NCI-H2107 (cell line): ENCODE data around the gene RASSF7.
A peak's percentile ranks its signal among the peaks of the same experiment; 100 is the strongest.

Experiments used
- DNase-seq: peaks from one replicate; lab custom pipeline; 2025; lab: John Stamatoyannopoulos, UW

The RASSF7 gene

GRCh38 chr11:551596-551995, 9.2 kb upstream of the RASSF7 start:
- DNase-seq = no peak

DNA sequence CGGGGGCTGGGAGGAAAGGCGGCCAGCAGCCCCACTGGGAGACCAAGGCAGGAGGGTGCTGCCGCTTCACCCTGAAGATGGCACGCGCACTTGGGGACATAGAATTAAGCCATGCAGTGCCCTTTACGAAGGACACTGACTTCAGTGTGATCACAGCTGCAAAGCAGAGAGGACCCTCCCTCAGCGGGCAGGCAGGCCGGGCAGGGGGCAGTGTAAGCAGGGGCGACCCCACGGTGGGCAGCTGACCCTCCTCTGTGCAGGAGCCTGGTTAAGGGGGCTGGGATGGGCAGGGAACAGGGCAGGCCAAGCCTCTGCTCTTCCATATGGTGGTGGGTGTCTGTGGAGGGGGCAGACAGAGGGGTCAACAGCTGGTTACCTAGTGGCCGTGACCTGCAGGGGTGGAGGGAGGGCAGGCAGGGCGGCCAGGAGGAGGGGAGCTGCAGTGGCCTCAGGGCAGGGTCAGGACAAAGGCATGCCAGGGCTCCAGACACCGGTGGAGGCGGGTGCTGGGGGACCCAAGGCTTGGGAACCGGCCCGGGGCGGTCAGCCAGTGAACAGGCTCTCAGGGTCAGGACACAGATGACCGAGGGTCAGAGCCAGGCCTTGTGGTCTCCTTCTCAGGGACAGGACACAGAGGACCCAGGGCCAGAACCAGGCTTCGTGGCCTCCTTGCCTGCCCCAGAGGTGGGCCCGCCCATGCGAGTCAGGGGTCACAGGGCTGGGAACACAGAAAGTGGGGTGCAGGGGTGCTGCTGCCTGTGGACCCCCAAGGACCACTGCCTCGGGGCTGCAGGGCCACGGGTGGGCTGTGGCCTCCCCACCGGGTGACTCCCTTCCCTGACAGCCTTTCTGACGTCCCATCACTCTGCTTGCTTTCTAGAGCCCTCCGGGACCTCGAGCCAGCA, 7.4 kb upstream of the RASSF7 start:
- DNase-seq = no peak

GRCh38 chr11:553988-554340, 6.8 kb upstream of the RASSF7 start:
- no peak for DNase-seq

- DNase-seq = peak; percentile 84
Measured at GRCh38 chr11:554428-555226, 6.1 kb upstream of the RASSF7 start.

DNA sequence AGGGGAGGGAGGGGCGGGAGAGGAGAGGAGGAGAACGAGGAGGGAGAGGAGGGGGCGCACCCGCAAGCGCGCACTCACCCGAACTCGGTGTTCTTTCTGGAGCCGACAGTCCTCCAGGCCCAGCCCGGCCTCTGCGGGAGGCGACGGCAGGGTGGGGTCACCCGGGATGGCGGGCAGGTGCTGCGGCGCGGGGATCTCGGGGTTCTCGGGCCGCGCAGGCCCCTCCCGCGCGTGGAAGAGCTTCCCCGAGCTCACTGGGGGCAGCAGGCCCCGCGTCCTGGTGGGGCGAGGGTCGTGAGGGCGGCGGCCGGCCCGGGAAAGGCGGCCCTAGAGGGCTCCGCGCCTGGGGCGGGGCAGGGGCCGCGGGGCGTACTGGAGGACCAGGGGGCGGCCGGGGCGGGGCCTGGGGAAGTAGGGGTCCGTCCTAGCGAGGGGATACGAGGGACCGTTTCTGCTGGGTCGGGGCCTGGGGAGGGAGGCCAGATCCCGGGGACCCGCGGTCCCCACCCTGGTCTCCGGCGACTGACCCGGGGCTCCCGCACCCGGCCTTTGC, 5.5 kb upstream of the RASSF7 start:
- no peak for DNase-seq

DNA sequence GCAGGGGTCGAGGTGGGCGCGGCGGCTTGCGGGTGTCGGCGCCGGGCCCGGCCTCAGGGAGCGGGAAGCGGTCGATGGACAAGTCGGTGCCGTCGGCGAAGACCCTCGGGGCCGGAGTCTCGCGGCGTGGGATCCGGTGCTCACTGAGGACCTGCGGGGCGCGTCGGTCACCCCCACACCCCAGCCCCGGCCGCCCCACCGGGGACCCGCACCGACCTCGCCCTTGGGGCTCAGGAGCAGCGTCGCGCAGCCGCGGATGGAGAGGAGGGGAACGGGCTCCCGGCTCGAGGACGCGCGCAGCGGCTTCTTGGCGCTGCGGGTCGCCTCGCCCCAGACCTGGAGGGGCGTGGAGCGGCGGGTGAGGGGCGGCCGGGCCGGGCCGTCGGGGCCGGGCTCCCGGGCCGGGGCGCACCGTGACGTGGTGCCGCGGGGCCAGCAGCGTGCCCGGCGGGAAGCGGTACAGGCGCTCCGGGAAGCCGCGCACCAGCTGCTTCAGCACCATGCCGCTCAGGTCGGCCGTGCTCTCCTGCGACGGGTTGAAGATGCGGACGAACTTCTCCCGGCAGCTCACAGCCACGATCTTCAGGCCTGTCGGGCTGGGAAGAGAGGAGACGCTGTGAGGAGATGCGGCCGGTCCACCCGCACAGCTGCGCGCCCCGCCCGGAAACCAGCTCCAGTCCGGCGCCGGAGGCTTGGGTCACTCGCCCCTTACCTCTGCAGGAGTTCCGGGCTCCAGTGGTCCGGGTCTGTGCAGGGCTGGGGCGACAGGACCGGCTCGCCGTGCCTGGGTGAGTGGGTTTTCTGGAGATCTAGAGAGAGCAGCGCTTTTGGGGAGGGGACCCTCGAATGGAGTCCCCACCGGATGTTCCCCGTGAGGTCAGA, 4.7 kb upstream of the RASSF7 start:
- DNase-seq = no peak

DNA sequence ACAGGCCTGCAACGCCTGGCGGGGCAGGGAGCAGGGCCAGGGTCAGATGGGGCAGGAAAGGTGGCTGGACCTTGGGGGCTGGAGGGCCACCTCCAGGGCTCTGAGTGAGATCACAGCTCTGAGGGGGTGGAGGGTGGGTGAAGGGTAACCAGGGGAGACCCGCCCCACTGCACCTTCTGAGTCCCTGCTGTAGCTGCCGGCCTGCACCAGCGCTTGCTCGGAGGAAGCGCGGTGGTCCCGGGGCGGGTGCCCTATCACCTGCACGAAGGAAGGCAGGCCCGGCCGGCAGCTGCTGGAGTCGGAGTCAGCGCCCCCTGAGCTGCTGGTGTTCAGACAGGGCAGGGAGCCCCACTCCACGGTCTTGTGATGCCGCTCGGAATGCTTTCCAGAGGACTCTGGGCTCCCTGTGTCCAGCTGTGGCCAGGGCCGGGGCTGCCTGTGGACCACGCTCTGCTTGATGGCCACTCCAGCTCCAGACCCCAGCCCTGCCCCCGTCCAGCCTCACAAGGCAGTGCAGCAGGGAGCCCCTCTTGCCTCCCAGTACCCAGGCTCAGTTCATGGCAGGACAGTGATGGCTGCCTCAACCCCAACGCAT, 4.0 kb upstream of the RASSF7 start:
- DNase-seq = no peak

- DNase-seq = no peak
Measured at GRCh38 chr11:557328-558132, 3.2 kb upstream of the RASSF7 start.

DNA sequence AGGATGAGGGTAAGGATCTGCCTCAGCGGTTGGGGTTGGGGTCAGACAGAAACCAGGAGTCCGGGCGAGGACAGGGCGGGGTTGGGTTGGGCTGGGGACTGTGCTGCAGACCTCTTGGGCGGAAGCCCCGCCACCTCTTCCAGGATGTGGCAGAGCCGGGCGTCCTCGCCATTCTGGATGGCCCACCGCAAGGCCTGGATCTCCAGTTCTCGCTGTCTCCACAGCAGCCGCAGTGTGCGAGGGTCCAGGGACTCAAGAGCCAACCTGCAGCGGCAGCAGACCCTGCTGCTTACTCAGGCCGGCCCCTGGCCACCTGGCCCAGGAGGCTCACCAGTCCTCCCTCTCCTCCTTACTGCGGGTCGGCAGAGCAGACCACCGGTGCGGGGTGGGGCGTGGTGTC, 2.3 kb upstream of the RASSF7 start:
- DNase-seq = no peak

DNA sequence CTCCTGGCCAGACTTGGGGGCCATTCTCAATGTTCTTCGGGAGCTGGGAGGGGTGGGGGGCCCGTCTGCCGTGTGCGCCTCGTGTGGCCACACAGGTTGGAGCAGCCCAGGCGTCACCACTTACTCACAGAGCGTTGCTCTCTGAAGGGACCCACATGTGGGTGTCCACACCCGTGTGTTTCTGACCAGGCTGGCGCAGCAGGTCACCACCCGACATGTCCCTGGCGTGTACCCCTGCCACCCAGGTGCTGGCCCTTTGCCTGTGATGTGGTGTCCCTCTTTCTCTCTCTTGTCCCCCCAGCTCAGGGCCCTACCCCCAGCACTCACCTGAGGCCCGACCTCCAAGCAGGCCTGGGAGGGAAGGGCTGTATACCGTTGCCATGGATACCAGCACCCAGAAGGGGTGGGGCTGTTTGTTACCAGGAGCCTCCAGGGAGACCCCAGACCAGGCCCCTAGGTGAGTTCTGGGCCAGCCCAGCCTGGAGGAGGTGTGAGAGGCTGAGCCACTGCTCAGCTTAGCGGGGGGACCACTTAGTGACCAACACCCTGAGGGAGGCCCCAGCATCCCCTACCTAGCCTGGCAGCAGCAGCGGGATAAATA, 1.6 kb upstream of the RASSF7 start:
- DNase-seq = no peak

DNA sequence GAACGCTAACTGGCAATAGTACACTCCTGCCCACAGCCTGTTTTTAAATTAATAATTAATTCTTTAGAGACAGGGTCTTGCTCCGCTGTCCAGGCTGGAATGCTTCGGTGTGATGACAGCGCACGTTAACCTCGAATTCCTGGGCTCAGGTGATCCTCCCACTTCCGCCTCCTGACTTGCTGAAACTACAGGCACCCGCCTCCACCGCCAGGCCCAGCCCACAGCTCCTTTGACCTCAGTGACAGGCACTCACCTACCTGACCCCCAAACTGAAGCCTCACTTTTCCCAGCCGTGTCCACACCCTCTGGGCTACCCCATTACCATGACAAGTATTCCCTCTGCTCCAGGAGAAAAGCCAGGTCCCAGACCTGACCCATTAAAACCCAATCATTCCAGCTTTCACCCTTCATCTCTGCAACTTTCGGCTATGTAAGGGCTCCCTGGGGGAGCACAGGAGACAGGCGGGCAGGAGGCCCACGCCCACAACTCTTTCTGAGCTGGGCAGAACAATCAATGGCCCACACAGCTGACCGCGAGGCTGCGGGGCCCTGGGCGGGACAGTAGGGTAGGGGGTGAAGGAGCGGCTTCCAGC, 962 bp upstream of the RASSF7 start:
- DNase-seq = no peak

DNA sequence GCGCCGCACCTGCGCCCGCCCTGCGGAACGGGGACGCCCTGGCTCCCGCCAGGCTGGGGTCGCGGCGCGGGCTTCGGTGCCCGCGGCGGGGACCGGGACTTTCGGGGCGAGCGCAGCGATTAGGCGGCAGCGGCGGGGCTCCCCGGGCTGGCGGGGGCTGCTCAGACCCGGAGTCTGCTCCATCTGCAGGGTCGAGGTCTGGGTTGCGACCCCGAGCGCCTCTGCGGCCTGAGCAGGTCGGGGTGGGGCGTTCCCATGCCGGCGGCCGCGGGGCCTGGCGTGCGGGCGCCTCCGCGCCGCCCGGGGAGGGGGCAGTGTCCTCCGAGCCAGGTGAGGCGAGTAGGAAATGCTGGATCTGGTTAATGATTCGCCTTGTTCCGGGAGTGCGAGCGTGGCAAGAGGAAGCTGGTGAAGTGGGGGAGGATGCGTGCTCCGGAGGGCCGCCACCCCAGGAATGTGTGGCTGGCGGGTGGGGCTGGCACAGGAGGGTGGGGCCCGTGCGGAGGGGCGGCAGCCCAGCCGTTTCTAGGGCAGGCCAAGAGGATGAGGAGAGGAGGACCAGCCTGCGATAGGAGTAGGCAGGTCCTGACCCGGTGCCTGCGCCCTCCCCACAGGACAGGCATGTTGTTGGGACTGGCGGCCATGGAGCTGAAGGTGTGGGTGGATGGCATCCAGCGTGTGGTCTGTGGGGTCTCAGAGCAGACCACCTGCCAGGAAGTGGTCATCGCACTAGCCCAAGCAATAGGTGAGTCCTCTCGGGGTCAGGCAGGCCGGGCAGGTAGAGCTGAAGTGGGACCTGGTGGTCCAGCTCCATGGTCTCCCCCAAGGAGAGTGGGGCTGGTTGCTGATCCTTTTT, 606 bp downstream of the RASSF7 start:
- DNase-seq = no peak

DNA sequence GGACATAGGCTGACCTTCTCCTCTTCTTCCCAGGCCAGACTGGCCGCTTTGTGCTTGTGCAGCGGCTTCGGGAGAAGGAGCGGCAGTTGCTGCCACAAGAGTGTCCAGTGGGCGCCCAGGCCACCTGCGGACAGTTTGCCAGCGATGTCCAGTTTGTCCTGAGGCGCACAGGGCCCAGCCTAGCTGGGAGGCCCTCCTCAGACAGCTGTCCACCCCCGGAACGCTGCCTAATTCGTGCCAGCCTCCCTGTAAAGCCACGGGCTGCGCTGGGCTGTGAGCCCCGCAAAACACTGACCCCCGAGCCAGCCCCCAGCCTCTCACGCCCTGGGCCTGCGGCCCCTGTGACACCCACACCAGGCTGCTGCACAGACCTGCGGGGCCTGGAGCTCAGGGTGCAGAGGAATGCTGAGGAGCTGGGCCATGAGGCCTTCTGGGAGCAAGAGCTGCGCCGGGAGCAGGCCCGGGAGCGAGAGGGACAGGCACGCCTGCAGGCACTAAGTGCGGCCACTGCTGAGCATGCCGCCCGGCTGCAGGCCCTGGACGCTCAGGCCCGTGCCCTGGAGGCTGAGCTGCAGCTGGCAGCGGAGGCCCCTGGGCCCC, 1.4 kb downstream of the RASSF7 start:
- DNase-seq = no peak

GRCh38 chr11:563066-563811, 2.5 kb downstream of the RASSF7 start:
- DNase-seq = no peak

- DNase-seq = no peak
Measured at GRCh38 chr11:563812-564578, 3.2 kb downstream of the RASSF7 start.

DNA sequence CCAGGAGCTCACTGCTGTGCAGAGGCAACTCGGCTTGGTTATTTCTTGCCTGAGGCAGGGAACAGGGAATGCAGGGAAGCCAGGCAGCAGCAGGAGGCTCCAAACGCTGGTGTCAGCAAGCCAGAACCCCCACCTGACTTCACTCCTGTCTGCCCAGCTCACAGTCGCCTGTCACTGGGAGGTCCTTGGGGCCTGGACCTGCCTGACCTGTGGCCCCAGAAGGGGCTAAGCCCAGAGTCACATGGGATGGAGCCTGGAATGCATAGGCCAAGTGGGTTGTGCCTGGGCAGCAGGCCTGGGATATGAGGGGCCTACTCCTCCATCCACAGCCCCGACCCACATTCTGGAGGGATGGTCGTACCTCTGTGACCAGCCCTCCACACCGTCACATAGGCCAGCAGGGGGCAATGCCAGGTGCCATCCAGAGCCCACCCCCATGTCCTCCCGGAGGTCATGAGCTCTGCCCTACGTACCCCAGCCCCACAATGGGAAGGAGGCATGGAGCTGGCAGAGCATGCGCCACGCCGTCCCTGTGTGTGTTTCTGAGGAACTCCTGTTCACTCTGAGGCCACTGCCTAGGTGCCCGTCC, 5.2 kb downstream of the RASSF7 start:
- DNase-seq = no peak
